Fibroblast of pulmonary artery (primary cell): ENCODE data around the gene LCAT.
"Not testable (repeated sequence)": the region's sequence is repeated elsewhere in the genome, so short reads cannot be mapped to it uniquely, and the experiment has no call there.

ENCODE experiments used
- DNase-seq: peaks from one replicate; pipeline ENCODE4 v3.0.0-alpha.2; 2010; ENCODE audit warnings: low read depth
- H3K4me3 ChIP-seq: replicated peaks from 2 replicates; pipeline ENCODE4 v1.5.1; 2011; ENCODE audit warnings: low read depth, mild to moderate bottlenecking, control low read depth, low read length, moderate library complexity
- CTCF ChIP-seq: IDR thresholded peaks from 2 replicates; pipeline ENCODE4 v1.5.1; 2011; ENCODE audit warnings: mild to moderate bottlenecking, control low read depth, low read length, inconsistent platforms; ENCODE audit errors: missing control alignments

LCAT gene

GRCh38 chr16:67917140-67917851 is 26.6 kb downstream of the LCAT start:
- H3K4me3 ChIP-seq, result no peak overlapping the region
- TF ChIP-seq CTCF, result no peak
- no peak for DNase-seq

- no peak overlapping the region for H3K4me3 ChIP-seq
Observed at GRCh38 chr16:67915831-67916723, 27.8 kb downstream of the LCAT start.

GRCh38 chr16:67915496-67915769 is 28.5 kb downstream of the LCAT start:
- not testable (repeated sequence) for DNase-seq, H3K4me3 ChIP-seq

More at GRCh38 chr16:67915831-67916723, 27.8 kb downstream of the LCAT start:
- DNase-seq, result no peak
- TF ChIP-seq CTCF, result no peak

GRCh38 chr16:67914758-67915495 is 29.0 kb downstream of the LCAT start:
- H3K4me3 ChIP-seq, result no peak overlapping the region
- TF ChIP-seq CTCF, result no peak
- no peak for DNase-seq

GRCh38 chr16:67910158-67910557 is 33.8 kb downstream of the LCAT start:
- H3K4me3 ChIP-seq, result no peak overlapping the region
- DNase-seq, result peak; percentile 53
- no peak for TF ChIP-seq CTCF

- no peak for DNase-seq
- TF ChIP-seq CTCF, result no peak
- no peak overlapping the region for H3K4me3 ChIP-seq
Observed at GRCh38 chr16:67909056-67909742, 34.7 kb downstream of the LCAT start.
